ENCODE data around the gene ARMC12.

GRCh38 chr6:35750557-35750956, 13.7 kb downstream of the ARMC12 start:
- TF ChIP-seq TAF1 (IDR thresholded peaks at IDR 0.05; ENCODE audit: borderline replicate concordance, low read depth, low read length) (no peak), POLR2A (IDR thresholded peaks at IDR 0.05; ENCODE audit: low read depth, low read length) (no peak), POLR2AphosphoS5 (IDR thresholded peaks at IDR 0.05; ENCODE audit: low read depth, low read length) (no peak)

Data from GM12892 (cell line).